GM21529 (cell line): ENCODE data around the gene ZNF79.

Experiments used
- ATAC-seq: cut with Tn5 transposase; IDR thresholded peaks from one replicate; pipeline ENCODE4 v1.9.1; 2021; ENCODE audit not compliant: unreplicated experiment

Gene ZNF79

GRCh38 chr9:127423934-127424675, at the start of gene ZNF79:
ZNF79 (plus strand) TSS chr9:127424382; CDS start chr9:127424788, 406 bp downstream.
- peak; percentile 85 for ATAC-seq

- no peak for ATAC-seq
Observed at GRCh38 chr9:127380479-127380878, 43.7 kb upstream of the ZNF79 start.

GRCh38 chr9:127382541-127382940, 41.6 kb upstream of the ZNF79 start:
- no peak for ATAC-seq

GRCh38 chr9:127384016-127384730, 40.0 kb upstream of the ZNF79 start:
- no peak for ATAC-seq

- ATAC-seq = no peak
Observed at GRCh38 chr9:127384901-127385300, 39.3 kb upstream of the ZNF79 start.

GRCh38 chr9:127386249-127386648, 37.9 kb upstream of the ZNF79 start:
- no peak for ATAC-seq

GRCh38 chr9:127386981-127387380, 37.2 kb upstream of the ZNF79 start:
- no peak for ATAC-seq

GRCh38 chr9:127388037-127388855, 35.9 kb upstream of the ZNF79 start:
- peak; percentile 88 for ATAC-seq

- no peak for ATAC-seq
Observed at GRCh38 chr9:127388856-127389238, 35.3 kb upstream of the ZNF79 start.

- ATAC-seq = no peak
Observed at GRCh38 chr9:127389381-127390247, 34.6 kb upstream of the ZNF79 start.

- ATAC-seq = no peak
Observed at GRCh38 chr9:127390248-127390545, 34.0 kb upstream of the ZNF79 start.

- no peak for ATAC-seq
Observed at GRCh38 chr9:127390563-127390962, 33.6 kb upstream of the ZNF79 start.

GRCh38 chr9:127392166-127392565, 32.0 kb upstream of the ZNF79 start:
- ATAC-seq = no peak

- no peak for ATAC-seq
Observed at GRCh38 chr9:127392976-127393375, 31.2 kb upstream of the ZNF79 start.

- ATAC-seq = no peak
Observed at GRCh38 chr9:127393645-127394044, 30.5 kb upstream of the ZNF79 start.

- no peak for ATAC-seq
Observed at GRCh38 chr9:127395497-127396252, 28.5 kb upstream of the ZNF79 start.

- ATAC-seq = no peak
Observed at GRCh38 chr9:127396253-127396807, 27.9 kb upstream of the ZNF79 start.

- peak; percentile 95 for ATAC-seq
Observed at GRCh38 chr9:127396808-127397645, 27.2 kb upstream of the ZNF79 start, which contains the start of gene SLC2A8. SLC2A8 (plus strand) TSS chr9:127397169; CDS start chr9:127397231, 62 bp downstream.
